Femur (tissue), 1 donor: ENCODE data around the gene EDAR.

Experiments used
- DNase-seq: peaks from one replicate; pipeline ENCODE4 v3.0.0-alpha.2; 2017

Gene EDAR

DNA sequence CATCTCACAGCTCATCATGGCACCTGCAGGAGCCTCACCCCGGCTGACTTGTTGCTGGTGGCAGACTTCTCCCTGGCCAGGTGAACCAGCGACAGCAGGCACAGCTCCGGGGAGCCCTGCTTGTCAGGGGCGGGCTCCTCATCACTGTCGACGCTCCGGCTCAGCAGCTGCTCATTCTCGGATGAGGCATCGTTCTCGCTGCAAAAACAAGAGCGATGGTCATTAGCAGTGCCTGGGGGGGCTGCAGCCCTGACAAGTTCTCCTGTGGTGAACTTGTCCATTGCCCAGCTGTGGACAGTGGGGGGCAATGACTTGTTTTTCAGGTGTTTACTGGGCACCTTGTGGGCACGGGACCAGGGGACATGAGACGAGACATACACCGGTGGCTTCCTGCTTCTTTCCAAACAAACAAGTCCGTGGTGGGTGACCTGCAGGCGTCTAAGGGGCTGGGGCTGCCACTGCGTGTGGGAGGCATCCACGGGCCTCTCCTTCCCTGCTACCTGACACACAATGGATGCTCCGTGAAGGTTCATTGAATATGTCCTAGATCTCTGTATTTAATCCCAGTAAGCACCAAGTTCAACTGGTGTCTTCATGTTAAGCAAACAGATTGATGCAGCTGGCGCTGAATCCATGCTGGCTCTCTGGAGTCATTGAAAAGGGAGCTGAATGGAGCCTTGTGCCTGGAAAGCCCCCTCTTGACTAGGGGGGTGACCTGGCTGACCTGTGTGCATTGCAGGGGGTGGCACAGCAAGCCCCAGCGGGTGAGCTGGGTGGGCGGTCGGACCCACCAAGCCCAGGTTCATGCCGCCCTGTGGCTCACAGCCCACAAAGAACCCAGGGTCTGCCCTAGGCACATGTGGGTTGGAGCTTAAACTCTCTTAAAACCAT lies 81.0 kb downstream of the EDAR start:
- peak; percentile 12 for DNase-seq

DNA sequence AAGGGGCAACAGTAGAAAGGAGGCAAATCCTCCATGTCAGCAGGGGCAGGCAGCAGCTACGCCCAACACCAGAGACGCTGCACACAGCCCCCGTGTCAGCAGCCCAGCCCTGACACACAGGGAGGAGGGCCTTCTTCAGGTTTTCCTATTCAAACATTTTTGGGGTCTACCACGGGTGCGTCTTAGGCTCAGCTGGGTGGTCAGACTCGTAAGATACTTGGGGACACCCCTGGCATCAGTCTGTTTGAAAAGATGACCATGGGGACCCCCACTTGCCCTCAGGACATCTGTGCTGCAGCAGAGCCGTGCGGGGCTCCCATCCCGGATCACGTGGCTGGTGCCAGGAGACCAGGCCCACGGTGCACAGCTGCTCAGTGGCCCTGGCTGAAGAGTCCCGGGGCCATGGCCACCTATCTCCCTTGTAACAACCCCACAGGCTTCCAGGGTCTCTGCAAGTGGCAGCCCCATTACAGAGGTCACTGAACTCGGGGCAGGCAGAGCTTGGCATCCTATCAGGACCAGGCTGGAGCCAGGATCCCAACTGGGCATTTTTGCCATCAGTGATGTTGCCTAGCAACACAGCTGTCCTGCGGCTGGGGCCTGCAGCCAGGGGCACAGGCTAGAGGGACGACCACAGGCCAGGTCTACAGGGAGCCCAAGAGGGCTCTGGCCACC lies 82.5 kb downstream of the EDAR start:
- peak; percentile 19 for DNase-seq

DNA sequence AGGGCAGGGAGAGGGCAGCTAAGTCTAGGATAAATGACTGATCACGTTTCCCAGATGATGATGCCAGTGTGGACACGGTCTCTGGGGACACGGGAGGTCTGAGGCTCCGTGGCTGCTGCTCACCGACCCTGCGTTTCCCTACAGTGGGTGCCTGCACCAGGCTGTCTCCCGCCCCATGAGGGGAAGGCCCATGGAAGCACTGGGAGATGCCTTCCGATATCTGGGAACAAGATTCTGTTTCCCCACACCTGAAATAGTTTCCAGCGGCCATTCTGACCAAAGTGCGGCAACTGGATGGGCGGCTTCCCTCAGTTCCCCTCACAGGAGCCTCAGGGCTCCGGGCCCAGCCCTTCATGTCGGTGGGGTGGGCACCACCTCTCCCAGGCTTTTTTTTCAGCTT lies 83.1 kb downstream of the EDAR start:
- DNase-seq = no peak

DNA sequence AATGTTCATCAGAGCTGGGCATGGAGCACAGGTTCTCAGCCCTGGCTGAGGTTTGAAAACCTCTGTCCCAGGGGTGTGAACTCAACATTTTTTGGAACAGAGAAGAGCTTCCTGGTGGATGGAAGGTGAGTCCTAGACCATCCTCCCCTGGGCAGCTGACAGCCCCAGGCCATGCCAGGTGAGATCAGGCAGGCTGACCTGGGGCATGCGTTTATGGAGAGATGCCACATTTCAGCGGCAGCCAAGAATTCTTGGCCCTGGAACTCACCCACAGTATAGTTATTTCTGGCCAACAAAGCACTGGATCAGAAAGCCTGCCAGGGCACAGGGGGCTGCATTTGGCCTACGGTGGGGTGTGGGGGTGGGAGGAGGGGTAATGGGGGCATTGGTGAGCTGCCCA lies 83.8 kb downstream of the EDAR start:
- peak; percentile 20 for DNase-seq

DNA sequence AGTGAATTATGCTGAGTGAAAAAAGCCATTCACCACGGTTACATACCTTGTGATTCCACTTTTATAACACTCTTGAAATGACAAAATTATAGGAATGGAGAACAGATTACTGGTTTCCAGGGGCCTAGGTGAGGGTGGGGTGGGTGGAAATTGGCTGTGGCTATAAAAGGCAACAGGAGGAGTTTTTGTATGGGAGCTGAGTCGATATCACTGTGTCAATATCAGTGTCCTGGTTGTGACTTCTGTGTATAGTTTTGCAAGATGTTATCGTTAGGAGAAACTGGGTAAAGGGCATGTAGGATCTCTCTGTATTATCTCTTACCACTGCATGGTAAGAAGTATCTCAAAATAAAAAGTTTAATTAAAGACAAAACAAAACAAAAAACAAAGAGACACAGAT lies 84.3 kb downstream of the EDAR start:
- DNase-seq = no peak

DNA sequence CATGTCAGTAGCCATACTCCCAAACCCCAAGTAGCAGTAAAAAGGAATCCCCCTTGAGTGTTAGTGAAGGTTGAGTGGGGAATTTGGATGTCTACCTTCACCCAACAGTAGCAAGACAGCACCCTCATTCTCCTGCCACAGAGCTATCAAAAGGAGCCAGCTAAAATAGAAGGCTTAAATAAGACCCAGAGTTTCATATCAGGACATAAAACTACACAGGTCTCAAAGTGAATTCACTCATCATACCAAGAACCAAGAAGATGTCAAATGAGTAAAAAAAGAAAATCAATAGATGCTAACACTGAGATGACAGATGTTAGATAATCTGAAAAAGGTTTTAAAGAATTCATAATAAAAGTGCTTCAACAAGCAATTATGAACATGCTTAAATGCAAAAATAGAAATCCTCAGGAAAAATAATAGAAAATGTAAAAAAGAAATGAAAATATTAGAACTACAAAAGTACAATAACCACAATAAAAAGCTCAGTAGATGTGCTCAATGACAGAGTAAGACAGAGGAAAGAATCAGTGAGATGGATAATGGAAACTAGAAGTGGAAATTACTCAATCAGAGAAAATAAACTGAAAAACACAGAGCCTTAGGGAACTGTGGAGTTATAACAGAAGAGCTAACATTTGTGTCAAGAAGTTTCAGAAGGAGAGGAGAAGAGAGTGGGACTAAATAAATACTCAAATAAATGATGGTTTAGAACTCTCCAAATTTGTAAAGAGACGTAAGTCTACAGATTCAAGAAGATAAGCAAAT lies 90.5 kb downstream of the EDAR start:
- no peak for DNase-seq

DNA sequence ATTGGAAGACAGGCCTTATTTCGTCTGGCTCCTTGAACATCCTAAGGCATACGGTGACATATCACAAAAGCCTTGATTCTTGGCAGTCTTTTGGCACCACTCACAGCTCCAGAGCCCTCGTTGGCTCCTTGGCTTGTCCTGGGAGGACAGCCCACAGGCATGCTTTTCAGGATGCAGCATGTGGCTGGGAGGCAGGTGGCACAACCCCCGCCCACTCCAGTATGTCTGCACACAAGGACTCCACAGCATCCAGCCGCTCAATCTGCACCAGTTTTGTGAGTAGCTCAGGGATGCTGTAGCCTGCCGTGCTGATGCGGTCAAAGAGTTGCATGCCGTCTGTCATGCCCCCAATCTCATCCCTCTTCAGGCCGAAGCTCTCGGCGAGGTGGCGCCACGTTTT lies 92.3 kb downstream of the EDAR start:
- DNase-seq = no peak

DNA sequence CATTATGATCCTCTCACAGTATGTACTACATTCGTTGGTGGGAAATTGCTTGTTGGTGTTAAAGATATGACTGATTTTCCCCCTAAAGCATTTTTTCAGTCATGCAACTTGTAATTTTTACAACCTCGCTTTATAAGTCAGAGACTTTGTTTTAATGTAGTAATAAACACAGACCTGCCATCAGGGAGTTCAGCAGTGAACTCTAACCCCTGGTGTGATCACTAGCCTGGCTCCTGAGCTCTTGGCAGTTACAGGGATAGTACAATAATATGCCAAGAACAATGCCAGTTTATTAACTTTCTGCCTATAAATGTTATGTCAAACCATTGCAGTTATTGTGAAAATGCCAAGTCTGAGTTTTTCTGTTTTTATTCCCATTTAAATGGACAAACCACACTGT lies 93.8 kb downstream of the EDAR start:
- no peak for DNase-seq

DNA sequence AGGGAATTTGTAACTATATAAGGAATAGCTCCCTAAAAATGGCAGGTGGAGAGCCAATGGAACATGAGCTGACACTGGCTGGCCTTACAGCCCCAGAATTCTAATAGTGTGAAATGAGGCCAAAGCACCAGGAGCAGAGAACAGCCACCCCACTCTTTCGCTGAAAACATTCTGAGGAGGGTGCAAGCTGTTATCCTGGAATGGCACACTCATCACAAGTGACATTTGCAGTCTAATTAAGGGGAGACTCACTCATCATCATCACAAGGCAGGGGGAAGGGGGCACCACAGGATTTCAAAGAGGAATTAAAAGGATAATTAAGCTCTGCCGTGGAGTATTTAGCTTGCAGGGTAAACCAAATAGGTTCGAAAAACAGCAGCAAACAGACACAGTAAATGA lies 94.3 kb downstream of the EDAR start:
- no peak for DNase-seq

DNA sequence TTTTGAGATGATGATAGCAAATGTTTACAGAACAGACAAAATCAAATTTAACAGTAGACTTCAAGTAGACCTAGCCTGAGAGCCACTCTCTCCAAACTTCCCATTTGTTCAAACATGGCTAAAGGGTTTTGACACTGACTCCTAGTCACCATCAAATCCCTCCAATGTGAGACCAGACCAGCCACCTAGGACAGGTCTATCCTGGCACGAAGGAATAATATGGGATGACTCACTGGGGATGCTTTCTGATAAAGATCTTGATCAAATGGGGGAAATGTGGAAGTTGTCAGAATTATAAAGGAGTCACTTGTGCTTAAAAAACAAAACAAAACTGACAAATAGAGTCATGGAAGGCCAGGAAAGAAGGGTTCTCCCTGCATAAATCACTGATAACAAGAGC lies 95.7 kb downstream of the EDAR start:
- no peak for DNase-seq

DNA sequence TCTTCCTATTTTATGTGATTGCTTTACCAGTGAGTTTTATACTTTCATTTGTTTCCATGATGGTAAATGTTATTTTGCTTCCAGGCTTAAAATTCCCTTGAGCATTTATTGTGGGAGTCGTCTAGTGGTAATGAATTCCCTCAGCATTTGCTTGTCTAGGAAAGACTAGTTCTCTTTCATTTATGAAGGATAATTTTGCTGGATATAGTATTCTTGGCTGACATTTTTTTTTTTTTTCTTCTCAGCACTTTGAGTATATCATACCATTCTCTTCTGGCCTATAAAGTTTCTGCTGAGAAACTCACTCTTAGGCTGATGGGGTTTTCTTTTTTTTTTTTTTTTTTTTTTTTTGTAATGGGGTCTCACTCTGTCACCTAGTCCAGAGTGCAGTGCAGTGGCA lies 99.1 kb downstream of the EDAR start:
- no peak for DNase-seq

DNA sequence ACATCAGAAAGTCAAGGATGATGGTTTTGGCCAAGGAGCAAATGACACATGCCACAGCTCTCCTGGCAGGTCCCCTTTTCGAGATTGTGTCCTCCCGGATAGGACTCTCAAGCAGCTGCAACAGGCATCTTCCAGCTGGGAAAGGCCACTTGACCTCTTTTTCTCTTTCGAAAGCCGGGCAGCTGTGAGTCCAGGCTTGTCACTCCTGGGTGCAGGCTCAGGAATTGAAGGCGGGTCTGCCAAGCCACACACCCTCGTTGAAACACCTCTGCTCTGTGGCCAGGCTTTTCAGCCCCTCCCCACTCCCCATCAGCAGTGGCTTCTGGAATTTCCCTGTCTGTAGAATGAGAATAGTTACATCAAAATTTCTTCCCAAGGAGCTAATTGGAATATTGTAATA lies 104.4 kb downstream of the EDAR start:
- no peak for DNase-seq

DNA sequence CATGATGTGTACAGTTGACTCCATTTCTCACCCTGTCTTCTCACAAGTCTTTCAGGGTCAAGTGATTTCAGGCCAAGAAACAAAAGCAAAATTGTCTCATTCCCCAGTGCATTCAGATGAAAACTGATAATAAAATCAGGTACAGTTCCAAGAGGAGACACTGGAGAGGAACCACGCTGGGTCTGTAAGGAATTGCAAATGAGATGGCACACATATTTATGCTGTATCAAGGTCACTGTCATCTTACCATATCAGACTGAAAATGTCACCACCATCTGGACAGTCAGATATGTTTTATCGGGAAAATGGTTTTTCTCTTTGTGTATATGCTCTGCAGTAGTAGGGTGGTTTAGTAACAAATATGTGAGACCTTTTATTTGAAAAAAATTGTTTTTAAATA lies 110.7 kb downstream of the EDAR start:
- DNase-seq = no peak

DNA sequence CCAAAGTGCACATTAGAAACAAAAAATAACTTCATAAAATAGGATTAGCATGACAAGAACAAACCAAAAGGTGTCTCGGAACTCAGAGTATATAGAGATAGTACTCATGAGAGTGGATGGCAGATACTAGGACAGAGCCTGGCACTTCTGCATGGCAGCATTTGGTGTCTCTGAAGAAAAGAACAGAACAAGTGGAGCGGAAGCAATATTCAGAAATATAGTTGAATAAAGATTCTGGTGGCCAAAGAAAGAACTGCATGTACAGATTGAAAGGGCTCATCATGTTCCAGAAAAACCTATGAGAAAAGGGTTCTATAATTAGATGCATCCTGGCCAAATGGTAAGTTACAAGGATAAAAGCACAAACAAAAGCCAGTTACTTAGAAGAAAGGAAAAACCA lies 111.5 kb downstream of the EDAR start:
- no peak for DNase-seq

DNA sequence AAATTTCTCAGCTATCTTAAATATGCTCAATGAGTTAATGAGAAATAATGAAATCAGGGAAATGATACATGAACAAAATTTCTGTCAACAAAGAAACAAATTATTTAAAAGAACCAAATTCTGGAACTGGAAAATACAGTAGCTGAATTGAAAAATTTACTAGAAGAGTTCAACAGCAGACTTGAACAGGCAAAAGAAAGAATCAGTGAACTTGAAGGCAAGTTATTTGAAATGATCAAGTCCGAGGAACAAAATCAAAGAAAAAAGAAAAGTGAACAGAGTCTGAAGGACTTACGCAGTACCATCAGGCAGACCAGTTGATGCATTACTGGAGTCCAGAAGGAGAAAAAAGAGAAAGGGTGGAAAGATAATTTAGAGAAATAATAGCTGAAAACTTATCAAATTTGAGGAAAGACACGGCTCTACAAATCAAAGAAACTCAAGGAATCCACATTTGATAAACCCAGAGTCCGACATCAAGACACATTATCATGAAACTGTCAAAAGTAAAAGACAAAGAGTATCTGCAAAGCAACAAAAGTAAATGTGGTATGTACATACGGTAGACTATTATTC lies 118.9 kb downstream of the EDAR start:
- DNase-seq = no peak

DNA sequence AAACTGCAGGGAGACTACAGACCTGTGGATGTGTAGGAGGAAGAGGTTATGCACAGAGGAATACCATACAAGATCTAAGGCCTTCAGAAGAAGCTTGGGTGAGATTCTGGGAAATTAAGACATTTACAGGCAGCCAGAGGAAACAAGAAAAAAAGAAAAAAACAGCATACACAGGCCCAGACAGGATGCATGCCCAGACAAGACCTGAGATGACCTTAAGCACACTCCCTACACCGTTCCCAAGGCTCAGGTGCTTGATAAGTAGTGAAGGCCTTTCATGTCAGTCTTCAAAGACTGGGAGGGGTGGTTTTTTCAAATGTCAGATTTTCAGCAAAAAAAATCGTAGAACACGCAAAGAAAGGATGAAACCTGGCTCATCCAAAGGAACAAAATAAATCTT lies 119.5 kb downstream of the EDAR start:
- no peak for DNase-seq

DNA sequence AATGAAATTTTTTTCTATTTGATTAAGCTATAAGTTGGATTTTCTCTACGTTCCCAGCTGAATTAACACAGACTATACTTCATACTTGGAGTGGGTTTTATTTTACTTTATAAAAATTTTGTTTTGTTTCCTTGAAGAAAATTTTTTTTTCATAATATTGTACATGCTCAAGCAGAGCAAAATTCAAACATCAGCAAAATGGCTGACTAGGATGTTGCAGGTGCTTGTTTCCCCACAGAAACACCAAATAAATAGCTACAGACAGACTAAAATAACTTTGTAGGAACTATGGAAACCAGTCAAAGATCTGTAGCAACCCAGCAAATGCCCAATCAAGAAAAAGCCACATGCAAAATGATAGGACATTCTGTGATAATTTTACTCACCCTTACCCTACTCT lies 120.1 kb downstream of the EDAR start:
- DNase-seq = no peak

DNA sequence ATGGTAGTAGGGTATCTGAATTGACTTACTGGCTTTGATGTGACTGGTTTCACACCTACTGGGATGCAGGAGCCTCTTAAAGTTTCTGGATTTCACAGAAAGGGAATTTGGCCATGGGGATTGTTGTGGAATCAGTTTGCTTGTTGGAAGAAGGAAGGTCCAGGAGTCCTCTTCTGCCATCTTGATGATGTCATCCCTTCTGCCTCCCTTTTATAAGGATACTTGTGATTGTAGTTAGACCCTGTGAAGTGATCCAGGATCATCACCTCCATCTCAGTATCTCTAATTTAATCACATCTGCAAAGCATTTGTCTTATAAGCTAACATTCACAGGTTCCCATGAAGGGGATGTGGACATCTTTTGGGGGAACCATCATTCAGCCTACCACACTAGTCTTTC lies 123.0 kb downstream of the EDAR start:
- DNase-seq = no peak

DNA sequence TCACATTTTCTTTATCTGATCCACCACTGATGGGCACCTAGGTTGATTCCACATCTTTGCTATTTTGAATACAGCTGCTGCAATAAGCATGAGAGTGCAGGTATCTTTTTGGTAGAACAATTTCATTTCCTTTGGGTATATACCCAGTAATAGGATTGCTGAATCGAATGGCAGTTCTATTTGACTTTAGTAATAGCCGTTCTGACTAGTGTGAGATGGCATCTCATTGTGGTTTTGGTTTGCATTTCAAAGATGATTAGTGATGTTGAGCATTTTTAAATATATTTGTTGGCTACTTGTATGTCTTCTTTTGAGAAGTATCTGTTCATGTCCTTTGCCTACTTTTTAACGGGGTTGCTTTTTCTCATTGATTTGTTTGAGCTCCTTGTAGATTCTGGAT lies 130.1 kb downstream of the EDAR start:
- no peak for DNase-seq

DNA sequence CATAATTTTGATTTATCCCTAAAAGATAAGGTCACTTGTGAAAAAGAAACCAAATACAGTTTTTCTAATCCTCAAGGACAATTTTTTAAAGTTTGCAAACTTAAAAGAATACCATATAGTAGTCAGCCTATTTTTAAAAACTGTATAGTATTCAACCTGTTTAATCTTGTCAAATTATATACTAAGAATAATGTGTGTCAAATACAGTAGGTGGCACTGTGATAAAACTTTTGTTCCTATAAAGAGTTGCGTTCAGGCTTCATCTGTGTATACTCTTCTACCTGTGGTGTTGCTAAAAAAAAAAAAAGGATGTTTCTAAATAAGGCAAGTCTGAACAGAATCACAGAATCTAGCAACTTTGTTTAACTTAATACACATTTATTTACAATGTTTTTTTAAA lies 133.8 kb downstream of the EDAR start:
- no peak for DNase-seq

DNA sequence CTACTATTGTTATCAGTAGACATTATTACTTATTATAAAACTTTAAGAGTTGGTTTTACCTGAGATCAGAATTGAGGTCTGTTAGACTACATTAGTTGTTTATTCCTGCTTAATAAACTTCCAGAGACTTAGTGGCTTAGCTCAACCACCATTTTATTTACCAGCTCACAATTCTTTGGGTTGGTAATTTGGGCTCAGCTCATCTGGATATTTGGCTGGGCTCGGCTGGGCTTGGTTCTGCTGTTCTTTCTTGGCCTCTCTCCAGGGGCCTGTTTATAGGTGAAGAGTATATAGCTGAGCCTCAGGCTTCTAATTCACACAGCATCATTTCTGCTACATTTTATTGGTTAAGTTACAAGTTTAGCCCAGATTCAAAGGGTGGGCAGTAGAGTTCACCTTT lies 134.5 kb downstream of the EDAR start:
- DNase-seq = no peak

DNA sequence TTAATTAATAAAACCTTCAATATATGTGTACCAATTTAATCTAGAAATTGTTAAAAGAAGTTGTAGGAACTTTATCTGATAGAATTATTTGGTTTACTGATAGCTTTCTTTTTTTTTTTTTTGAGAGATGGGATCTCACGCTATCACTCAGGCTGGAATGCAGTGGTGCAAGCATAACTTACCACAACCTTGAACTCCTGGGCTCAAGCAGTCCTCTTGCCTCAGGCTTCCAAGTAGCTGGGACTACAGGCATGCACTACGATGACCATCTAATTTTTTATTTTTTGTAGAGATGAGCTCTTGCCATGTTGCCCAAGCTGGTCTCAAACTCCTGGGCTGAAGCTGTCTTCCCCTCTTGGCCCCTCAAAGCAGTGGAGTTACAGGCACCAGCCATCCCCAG lies 135.6 kb downstream of the EDAR start:
- DNase-seq = no peak

DNA sequence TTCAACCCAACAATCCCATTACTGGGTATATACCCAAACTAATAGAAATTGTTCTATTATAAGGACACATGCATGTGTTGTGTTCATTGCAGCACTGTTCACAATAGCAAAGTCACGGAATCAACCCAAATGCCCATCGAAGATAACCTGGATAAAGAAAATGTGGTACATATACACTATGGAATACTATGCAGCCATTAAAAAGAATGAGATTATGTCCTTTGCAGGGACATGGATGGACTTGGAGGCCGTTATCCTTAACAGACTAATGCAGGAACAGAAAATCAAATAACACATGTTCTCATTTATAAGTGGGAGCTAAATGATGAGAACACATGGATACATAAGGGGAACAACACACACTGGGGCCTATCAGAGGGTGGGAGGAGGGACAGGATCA lies 136.6 kb downstream of the EDAR start:
- DNase-seq = no peak

DNA sequence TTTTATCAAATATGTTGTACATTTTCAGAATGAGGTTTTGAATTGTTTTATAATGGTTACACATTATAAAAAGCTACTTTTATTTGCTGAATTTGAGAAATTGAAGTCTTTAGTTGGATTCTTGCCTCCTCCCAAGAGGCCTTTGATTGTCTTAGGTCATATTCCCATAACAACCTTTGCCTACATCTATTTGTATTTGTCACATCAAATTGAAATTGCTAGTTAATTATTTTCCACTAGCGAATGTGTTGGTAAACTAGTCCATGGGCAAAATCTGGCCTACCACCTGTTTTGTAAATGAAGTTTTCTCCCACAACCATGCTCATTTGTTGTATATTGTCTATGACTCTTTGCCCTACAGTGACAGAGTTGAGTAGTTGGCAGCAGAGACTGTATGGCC lies 142.0 kb downstream of the EDAR start:
- DNase-seq = no peak
